GM12892 (cell line): ENCODE measurements around the gene CAMK1D.
"Not testable (repeated sequence)": the region's sequence is repeated elsewhere in the genome, so short reads cannot be mapped to it uniquely, and the experiment has no call there.

Experiments used
- DNase-seq: peaks from one replicate; pipeline ENCODE4 v3.0.0; 2011; ENCODE audit not compliant: insufficient read length
- FAIRE-seq: peaks from 2 replicates; lab custom pipeline; 2011; peaks lifted over from hg19 to GRCh38; lab: Jason Lieb, UNC
- POLR2A ChIP-seq: IDR thresholded peaks from 2 replicates; pipeline ENCODE4 v1.6.1; 2011; ENCODE audit warnings: low read depth, low read length, control low read depth
- POLR2AphosphoS5 ChIP-seq: IDR thresholded peaks from 2 replicates; pipeline ENCODE4 v1.6.1; 2011; ENCODE audit warnings: low read depth, low read length, control low read depth
- TAF1 ChIP-seq: IDR thresholded peaks from 2 replicates; pipeline ENCODE4 v1.6.1; 2011; ENCODE audit warnings: low read depth, mild to moderate bottlenecking, control low read depth, low read length, borderline replicate concordance

The CAMK1D gene

GRCh38 chr10:12332572-12333379 is 16.6 kb upstream of the CAMK1D start:
- DNase-seq (no peak), FAIRE-seq (no peak)
- no peak for TF ChIP-seq TAF1
- TF ChIP-seq POLR2AphosphoS5, result no peak
- TF ChIP-seq POLR2A, result no peak

- TF ChIP-seq TAF1 (no peak), POLR2A (peak; percentile 44; the same call in 1 of the 2 replicates)
- no peak for DNase-seq
- peak; percentile 87 for FAIRE-seq
Observed at GRCh38 chr10:12333380-12334185, 15.8 kb upstream of the CAMK1D start.

- DNase-seq (no peak), FAIRE-seq (no peak)
- TF ChIP-seq TAF1, result no peak
- no peak for TF ChIP-seq POLR2AphosphoS5
- TF ChIP-seq POLR2A, result no peak
Observed at GRCh38 chr10:12334186-12334530, 15.2 kb upstream of the CAMK1D start.

- not testable (repeated sequence) for DNase-seq, FAIRE-seq
Observed at GRCh38 chr10:12335169-12335568, 14.2 kb upstream of the CAMK1D start.

GRCh38 chr10:12337453-12338372 is 11.6 kb upstream of the CAMK1D start:
- FAIRE-seq, result no peak
- TF ChIP-seq POLR2A (no peak), TAF1 (no peak), POLR2AphosphoS5 (no peak)

GRCh38 chr10:12338981-12339380 is 10.4 kb upstream of the CAMK1D start:
- FAIRE-seq (no peak), DNase-seq (no peak)
- TF ChIP-seq TAF1 (no peak), POLR2AphosphoS5 (no peak), POLR2A (no peak)

More at GRCh38 chr10:12337453-12338372, 11.6 kb upstream of the CAMK1D start:
- no peak for DNase-seq

GRCh38 chr10:12340371-12340770 is 9.0 kb upstream of the CAMK1D start:
- FAIRE-seq (peak; percentile 51), DNase-seq (no peak)
- TF ChIP-seq POLR2A, result no peak
- no peak for TF ChIP-seq TAF1
- no peak for TF ChIP-seq POLR2AphosphoS5

GRCh38 chr10:12340937-12341336 is 8.4 kb upstream of the CAMK1D start:
- peak; percentile 48 for FAIRE-seq

GRCh38 chr10:12341526-12341925 is 7.8 kb upstream of the CAMK1D start:
- TF ChIP-seq POLR2A (no peak), POLR2AphosphoS5 (no peak), TAF1 (no peak)
- FAIRE-seq (no peak), DNase-seq (no peak)

More at GRCh38 chr10:12340937-12341336, 8.4 kb upstream of the CAMK1D start:
- no peak for TF ChIP-seq POLR2A
- TF ChIP-seq POLR2AphosphoS5, result no peak
- TF ChIP-seq TAF1, result no peak
- no peak for DNase-seq

- TF ChIP-seq POLR2A (no peak), POLR2AphosphoS5 (no peak), TAF1 (no peak)
- FAIRE-seq, result no peak
- no peak for DNase-seq
Observed at GRCh38 chr10:12344375-12345110, 4.8 kb upstream of the CAMK1D start.

- TF ChIP-seq POLR2A (no peak), TAF1 (no peak)
- no peak for DNase-seq
- FAIRE-seq, result no peak
Observed at GRCh38 chr10:12346707-12347106, 2.6 kb upstream of the CAMK1D start.

GRCh38 chr10:12348294-12348869 is 965 bp upstream of the CAMK1D start:
- TF ChIP-seq TAF1, result no peak
- no peak; the same call in 1 of the 2 replicates for TF ChIP-seq POLR2AphosphoS5
- no peak for TF ChIP-seq POLR2A
- no peak for DNase-seq
- FAIRE-seq, result peak; percentile 82
